ENCODE measurements around the gene TRAPPC11.
"Not testable (repeated sequence)": the region's sequence is repeated elsewhere in the genome, so short reads cannot be mapped to it uniquely, and the experiment has no call there.

Gene TRAPPC11

DNA sequence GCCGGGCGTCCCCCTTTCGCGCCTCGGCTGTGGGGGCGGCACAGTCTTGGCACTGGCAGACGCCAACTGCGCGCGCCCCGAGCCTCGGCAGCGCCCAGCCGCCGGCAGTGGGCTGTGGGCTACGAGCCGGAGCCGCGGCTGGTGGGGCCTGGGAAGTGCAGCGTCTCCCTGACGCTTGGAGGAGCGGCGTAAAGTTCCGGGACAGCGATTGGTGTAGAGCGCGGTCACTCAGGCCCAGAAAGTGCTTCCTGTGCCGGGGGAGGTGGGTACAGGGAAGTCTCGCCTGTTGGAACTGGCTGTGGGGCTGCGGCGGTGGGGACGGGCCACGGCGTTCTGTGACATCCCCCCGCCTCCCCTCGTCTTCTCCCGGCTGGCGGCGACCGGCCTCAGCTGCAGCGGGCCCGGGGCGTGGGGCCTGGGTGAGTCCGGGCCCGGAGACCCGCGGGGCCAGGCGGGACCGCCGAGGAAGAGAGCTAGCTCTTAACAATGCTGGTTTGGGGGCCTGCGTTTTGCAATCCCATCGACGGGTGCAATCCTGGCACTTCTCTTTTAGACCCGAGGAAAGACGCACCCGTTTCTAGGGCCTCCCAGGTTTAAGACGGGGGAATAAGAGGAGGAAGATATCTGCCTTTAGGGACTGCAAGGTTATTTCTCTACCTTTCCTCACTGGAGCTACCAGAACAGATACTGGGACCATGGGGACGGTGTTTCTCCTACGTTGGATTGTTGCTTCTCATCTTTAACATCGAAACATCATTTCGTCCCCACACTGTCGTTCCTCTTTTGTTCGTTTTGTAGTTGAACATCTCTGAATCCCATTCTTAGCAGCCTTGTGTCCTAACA lies at the start of gene TRAPPC11, which contains the start of gene RWDD4:
Gene TRAPPC11, plus strand, starts transcription at position 265 of the 843 bp plus-strand sequence. CDS start 4,575 bp downstream, outside the sequence.
Gene RWDD4, minus strand, starts transcription at position 157 of the 843 bp plus-strand sequence. CDS start 233 bp downstream, outside the sequence.
- peak; percentile 91 for DNase-seq (ENCODE audit: low read depth)

DNA sequence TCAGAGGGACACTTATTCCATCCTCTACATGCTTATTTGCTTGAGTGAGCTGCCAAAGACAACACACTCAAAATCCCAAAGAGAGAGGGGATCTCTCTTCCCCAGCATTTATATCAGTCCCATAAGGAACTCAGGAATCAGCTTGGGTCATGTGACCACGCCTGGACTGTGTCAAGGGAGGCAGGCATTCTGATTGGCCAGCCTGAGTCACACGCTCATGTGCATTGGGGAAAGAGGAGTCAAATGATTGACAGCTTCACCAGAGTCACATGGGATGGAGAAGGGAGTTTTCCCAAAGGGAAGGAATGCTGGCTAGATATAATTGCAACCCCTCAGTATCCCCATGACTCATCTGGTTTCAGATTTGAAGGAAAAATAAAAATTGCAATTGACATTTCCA lies 49.1 kb upstream of the TRAPPC11 start:
- no peak for DNase-seq (ENCODE audit: low read depth)

DNA sequence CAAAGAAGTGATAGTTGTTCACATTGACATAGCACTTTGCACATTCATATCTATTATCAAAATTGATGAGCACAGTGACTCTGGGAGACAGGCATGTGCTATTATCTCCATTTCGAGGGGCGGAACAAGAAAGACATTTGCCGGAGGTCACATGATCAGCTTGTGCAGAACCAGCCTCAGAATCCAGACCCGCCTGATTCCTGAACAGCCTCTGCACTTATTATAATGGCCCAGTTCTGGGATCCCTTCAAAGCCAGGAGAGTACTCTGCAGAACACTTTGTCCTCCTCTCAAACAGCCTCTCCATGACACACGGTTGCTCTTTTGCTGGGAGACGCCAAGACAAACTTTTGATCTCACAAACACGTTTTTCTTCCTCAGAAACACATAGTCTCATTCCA lies 48.5 kb upstream of the TRAPPC11 start:
- DNase-seq (ENCODE audit: low read depth): no peak

DNA sequence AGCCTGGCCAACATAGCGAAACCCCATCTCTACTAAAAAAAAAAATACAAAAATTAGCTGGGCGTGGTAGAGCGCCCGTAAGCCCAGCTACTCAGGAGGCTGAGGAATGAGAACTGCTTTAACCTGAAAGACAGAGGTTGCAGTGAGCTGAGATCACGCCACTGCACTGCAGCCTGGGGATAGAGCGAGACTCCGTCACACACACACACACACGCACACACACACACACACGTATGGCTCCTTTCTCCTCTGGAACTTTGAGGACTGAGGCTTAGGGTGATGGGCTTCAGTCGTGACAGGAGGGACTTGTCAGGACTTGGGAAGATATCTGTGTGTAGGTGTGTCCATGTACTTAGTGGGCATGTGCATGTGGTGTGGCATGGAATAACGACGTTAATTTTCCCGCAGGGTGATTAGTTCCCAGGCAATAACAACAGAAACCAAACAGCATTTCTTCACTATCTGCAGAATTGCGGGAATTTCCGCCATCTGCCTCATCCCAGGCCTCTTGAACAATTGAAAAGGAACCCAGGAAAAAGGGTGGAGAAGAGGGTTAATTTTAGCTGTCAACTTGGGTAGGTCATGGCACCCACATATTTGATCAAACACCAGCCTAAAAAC lies 47.8 kb upstream of the TRAPPC11 start:
- DNase-seq (ENCODE audit: low read depth): no peak

DNA sequence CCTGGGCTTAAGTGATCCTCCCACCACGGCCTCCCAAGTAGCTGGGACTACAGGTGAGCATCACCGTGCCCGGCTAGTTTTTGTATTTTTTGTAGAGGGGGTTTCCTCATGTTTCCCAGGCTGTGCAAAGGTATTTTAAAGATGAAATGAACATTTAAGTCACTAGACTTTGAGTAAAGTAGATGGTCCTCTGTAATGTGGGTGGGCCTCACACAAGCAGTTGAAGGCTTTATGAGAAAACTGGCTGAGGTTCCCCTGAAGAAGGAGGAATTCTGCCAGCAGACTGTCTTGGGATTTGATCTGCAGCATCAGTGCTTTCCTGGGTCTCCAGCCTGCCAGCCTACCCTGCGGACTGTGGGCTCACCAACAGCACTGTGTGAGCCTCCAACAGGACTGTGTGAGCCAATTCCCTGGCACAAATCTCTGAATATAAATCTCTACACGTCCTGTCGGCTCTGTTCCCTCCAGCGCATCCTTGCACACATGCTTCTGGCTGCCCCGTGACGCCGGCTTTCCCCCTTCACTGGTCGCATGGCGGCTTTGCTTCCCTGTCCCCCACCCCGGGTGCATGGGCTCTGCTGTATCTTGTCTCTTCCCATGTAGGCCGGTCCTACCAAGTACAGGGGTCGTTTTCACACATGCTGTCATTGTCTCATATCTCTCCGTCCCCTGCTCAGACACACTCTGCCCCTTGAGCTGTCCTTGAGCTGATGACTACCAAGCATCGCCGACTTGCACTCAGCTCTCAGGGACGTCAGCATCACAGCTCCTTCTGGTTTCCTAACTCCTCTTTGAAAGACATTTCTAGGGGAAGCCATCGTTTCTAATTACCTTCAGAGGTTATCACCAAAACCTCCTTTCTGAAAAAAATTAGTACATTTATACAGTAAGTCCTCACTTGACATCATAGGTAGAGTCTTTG lies 46.5 kb upstream of the TRAPPC11 start:
- DNase-seq (ENCODE audit: low read depth): no peak

DNA sequence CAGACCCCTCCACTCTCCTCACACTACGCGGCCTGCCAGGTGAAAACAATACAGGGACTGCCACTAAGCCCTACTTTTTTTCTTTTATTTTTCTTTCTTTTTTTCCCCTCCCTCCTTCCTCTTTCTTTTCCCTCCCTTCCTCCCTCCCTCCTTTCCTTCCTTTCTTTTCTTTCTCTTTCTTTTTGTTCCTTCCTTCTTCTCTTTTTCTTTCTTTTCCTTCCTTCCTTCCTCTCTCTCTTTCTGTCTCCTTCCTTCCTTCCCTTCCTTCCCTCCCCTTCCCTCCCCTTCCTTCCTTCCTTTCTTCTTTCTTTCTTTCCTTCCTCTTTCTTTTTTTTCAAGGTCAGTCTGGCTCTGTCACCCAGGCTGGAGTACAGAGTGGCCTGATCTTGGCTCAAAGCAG lies 42.0 kb upstream of the TRAPPC11 start:
- DNase-seq (ENCODE audit: low read depth): no peak

DNA sequence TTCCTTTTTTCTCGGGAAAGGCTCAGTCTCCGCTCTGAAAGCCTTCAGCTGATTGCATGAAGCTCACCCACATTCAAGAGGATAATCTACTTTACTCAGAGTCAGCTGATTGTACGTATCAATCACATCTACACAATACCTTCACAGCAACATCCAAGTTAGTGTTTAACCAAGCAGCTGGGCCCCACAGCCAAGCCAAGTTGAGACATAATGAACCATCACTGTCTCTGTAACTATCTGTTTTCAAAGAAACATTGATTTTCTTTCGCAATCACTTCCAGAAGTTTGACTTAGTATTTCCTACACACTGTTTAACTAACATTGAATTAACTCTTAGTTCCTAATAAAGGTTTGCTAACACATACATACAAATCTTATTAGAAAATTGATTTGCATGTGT lies 40.4 kb upstream of the TRAPPC11 start:
- no peak for DNase-seq (ENCODE audit: low read depth)

DNA sequence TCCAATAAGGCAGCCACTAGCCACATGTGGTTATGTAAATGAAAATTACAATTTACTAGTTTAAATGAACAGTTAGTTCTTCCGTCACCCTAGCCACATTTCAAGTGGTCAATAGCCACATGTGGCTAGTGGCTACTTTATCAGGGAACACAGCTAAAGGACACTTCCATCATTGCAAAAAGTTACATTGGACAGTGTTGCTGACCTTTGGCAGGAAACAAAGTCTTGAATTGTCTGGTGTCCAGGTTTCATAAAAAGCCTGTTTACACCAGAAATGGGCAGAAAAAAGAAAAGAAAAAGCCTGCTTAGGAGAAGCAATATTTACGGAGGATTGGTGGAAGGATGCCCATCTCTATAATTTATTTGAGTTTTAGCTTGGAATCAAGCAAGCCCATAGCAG lies 38.7 kb upstream of the TRAPPC11 start:
- no peak for DNase-seq (ENCODE audit: low read depth)

DNA sequence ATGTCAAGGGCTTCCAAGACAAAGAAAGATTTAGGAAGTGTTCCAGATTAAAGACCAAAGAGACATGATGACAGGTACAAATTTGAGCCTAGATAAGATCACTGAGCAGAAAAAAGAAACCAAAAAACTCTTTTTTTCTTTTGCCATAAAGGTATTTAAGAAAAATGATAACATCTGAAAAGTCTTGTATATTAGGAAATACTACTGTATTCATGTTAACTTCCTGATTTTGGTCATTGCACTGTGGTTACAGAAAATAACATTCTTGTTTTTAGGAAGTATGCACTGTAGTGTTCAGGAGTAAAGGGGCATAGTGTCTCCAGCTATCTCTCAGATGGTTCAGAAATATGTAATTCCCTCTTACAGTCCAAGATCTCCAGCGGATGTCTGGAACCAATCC lies 37.2 kb upstream of the TRAPPC11 start:
- DNase-seq (ENCODE audit: low read depth): no peak

DNA sequence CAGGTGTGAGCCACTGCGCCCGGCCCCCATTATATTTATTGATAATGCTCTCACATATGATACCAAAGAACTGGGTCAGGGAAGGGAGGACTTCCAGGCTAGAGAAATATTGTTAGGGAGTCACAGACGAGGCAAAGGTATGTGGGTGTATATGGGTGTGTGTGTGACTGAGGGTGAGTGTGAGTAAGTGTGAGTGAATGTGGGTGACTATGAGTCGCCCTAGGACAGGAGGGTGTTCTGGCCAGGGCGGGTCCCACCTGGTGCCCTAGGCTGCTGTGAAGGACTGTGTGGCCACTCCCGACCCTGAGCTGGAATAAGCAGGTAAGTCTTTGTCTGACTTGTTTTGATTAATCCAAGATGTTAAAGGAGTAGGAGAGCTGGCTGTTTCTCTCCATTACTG lies 34.5 kb upstream of the TRAPPC11 start:
- no peak for DNase-seq (ENCODE audit: low read depth)

DNA sequence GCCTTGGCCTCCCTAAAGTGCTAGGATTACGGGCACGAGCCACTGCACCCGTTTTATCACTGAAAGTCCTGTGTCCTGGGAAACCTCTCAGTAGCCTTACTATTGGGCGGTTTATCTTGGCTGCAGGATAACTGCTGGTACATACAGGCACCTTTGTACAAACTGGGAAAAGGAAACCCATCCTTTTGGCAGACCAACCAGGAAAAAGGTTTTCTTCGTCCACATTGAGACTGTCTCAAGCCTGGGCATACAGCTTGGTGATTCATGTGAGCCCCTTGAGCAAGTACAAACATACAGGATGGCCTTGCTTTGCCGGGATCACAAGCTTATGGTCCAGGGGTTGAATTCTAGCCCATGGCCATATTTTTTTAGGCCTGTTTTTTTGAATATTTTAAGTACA lies 32.9 kb upstream of the TRAPPC11 start:
- DNase-seq (ENCODE audit: low read depth): no peak

DNA sequence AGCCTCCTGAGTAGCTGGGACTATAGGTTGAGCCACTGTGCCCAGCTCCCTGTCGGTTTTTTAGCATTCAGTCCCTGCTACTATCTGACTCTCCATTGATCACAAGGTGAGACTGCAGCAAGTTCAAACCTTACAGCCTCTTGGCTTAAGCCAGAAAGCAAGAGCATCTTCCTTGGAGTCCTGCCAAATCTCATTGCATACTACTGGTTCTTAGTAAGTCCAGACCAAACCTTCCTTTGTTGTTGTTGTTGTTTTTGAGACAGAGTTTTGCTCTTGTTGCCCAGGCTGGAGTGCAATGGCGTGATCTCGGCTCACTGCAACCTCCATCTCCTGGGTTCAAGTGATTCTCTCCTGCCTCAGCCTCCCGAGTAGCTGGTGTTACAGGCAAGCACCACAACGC lies 31.8 kb upstream of the TRAPPC11 start:
- DNase-seq (ENCODE audit: low read depth): not testable (repeated sequence)

DNA sequence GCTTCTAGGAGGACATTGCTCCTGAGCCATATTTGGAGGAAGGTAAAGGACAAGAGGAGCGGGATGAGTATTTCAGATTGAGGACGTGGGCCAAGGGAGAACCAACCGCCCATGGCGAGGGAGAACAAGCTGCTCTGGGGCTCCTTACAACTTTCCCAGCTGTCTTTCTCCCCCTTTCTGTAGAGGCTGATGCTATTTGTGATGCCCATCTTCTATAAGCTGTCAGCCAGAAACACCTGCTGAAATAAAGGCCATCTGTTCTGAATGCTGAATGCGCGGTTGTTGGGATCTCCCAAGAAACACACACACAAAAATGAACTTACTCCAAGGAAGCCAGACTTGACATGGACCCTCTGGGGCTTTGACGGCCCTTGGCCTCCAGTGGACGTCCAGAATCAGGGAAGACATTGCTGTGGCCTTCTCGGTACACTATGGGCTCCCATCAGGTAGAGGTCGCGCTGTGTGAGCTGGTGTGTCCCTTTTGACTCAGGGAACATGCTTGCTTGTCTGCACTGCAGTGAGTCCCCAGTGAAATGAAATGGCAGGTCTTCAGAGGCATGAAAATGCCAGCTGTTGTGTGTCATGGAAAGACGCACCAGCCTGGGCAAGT lies 31.0 kb upstream of the TRAPPC11 start:
- DNase-seq (ENCODE audit: low read depth): no peak

DNA sequence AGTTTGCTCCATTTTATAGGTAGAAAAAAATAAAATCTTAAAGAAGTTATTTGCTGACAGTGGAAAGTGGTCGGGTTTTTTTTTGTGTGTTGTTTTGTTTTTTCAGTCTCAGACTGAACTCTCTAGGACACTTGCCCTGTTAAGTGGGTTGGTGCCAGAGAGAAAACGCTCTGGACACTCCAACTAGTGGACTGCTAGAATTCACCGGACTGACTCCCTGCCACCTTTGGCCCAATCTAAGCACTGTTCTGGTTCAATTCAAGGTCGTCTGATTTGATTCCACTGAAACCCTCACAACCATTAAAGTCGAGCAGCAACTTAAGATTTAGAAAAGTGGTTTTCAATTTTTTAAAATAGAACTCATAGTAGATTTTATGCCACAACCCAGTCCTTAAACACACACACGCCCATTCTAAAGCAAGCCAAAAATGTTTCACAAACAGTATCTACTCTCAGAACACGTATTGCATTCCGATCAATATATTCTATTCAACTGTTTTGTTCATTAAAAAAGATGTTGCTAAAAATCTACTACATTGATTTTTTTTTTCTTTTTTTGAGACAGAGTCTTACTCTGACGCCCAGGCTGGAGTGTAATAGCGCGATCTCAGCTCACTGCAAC lies 27.4 kb upstream of the TRAPPC11 start:
- no peak for DNase-seq (ENCODE audit: low read depth)

DNA sequence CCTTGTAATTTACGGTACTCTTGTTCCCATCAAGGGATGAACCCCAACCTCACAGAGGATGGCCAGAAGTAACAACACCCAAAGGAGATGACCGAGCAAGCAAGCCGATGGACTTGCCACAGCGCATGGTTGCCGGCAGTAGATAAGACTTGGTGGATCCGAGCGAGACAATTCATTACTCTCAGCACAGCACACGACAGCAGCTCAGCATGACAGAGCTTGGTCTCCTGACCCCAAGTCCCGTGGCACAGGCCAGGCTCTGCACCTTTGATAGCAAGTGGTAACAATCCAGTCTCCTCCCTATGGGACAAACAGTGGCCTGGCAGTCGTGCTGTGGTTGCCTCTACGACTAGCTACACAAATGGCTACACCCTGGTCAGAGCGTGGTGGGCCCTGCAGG lies 26.4 kb upstream of the TRAPPC11 start:
- DNase-seq (ENCODE audit: low read depth): no peak

DNA sequence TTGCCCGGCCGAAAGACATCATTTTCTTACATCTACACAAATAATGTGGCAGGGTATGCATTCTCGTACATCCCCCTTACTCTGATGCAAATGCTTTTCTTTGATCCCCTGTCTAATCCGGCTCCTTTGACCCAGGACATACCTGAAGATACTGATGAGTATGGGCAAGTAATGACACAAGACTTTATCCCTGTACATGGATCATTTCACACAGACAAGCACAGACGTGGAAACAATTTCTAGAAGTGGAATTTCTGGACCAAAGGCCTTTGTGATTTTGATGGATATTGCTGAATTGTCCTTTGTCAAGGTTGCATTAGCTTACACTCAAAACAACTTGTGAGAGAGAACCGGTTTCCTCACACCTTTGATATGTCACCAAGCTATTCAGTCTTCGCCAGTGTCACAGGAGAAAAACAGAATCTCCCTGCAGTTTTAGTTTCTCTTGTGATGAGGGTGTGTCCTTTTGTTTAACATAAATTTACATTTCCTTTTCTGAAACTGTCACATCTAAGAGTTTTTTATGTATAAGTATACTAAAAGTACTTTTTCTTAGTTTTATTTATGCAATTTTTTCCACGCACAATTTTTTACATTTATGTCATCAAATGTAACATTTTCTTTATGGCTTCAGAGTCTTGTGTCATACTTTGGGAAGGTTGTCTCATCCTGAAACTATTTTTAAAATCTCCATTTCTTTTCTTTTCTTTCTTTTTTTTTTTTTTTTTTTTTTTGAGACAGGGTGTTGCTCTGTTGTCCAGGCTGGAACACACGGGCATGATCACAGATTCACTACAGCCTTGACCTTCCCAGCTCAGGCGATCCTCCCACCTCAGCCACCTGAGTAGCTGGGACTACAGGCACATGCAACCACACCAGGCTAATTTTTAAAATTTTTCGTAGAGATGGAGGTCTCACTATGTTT lies 25.4 kb upstream of the TRAPPC11 start:
- DNase-seq (ENCODE audit: low read depth): no peak

DNA sequence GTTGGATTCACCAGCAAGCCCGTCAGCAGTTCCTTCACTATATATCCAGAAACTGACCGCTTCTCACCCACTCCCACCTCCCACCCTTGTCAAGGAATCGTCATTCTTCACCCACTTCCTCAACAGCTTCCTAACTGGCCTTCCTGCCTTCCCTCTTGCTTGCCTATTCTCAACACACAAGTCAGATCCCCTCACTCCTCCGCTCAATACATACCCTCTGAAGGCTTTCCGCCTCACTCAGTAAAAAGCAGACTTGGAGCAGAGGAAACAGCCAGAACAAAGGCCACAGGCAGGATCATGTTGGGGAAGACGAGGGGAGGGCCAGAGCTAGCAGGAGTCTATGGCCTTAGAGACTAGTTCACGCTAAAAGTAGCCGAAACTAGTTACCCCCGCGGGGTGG lies 23.8 kb upstream of the TRAPPC11 start:
- DNase-seq (ENCODE audit: low read depth): no peak

DNA sequence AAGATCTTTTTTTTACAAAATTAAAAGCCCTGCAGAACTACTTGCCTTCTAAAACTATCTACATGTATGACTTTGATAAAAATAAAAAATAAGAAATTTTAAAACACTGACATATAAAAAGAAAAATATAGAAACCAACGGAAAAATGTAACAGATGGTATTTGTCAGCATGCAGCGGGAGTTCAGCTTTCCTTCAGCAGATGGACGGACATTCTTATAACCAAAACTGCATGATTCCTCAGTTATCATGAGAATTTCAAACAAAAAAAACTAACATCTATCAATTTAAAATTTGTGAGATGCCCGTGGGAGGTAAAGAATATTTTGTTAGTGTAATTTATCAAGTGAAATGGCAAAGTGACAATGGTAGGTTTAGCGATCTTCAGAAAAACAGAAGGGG lies 23.4 kb upstream of the TRAPPC11 start:
- no peak for DNase-seq (ENCODE audit: low read depth)

DNA sequence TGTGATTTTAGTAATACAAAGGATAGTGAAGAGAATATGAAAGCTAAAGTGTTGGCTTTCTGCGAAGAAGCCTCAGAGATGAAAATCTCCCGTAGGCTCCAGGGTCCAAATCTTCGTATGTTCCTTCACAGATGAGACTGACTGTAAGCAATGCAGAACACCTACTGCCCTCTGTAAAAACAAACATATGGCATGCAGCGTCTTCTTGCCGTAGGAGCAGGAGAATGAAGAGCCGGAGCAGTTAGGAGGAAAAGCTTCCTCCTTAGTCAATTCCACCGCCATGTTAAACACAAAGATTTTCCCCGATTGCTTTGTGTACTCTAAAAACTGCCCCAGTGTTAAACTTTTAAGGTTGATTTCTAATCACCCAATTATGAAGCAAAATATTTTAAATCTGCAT lies 22.6 kb upstream of the TRAPPC11 start:
- no peak for DNase-seq (ENCODE audit: low read depth)

DNA sequence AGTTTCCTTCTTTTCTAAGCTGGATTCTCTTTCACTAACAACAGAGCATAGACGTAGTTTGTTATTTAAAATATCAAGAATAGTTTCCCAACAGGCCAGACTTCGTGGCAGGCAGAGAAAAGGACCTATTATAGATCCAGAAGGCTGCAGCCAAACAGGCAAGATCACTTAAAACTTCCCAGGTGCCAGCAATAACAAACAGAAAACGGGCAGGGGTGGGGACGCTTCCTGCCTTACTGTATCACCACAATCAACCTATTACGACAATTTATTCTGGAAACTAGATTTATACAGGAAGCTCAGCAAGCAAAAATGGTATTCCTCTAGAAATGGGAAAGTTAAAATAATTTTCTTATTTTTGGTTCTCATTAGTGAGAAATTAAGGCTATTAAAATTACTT lies 22.2 kb upstream of the TRAPPC11 start:
- no peak for DNase-seq (ENCODE audit: low read depth)
